ENCODE results near the gene XYLT2. TPM values are rescaled to one million over a fixed set of nuclear protein-coding genes. Genes with fewer than 3 reads are reported as not detected.

The XYLT2 gene
- polyA plus RNA-seq, 2 of the 4 experiments (the other 2 are of a cell fraction) = 9.7 to 15.8 TPM

- TF ChIP-seq REST (IDR thresholded peaks at IDR 0.05) = no peak
- TF ChIP-seq KDM5A (IDR thresholded peaks at IDR 0.05) = no peak
- TF ChIP-seq RFX5 (IDR thresholded peaks at IDR 0.05) = no peak
- TF ChIP-seq CEBPB (IDR thresholded peaks at IDR 0.05) = no peak
- no peak for TF ChIP-seq RCOR1 (IDR thresholded peaks at IDR 0.05; ENCODE audit: low read depth, low read length)
- TF ChIP-seq MAZ (IDR thresholded peaks at IDR 0.05; ENCODE audit: borderline replicate concordance, low read depth, low read length) = no peak
- TF ChIP-seq MYC (IDR thresholded peaks at IDR 0.05; ENCODE audit: borderline replicate concordance, low read length) = no peak
- TF ChIP-seq HOXB13 (CRISPR knock-in tag; IDR thresholded peaks at IDR 0.05; ENCODE audit: low read depth) = no peak
Observed at GRCh38 chr17:50349243-50349600, 3.3 kb downstream of the XYLT2 start (continued).

GRCh38 chr17:50350733-50351132, 4.8 kb downstream of the XYLT2 start:
- no peak for FAIRE-seq

GRCh38 chr17:50352072-50352692, 6.3 kb downstream of the XYLT2 start:
- FAIRE-seq (no peak), ATAC-seq (peak; percentile 2; a peak in 3 of 6 replicates), DNase-seq (ENCODE audit: low read depth in 1 of 2, low spot score in 1 of 2) (no peak)
- Histone ChIP-seq H3K4me1 (peaks cover 17% of the 10 kb centered on the region), H3K4me3 (no peak overlapping the region), H3K27ac (no peak overlapping the region), H3K9me3 (no peaks in the 10 kb centered on the region), H3K4me2 (no peak overlapping the region)
- TF ChIP-seq CHD2 (IDR thresholded peaks at IDR 0.05; ENCODE audit: low read length, partially characterized antibody) (no peak), ZSCAN20 (CRISPR knock-in tag; IDR thresholded peaks at IDR 0.05) (no peak), RCOR1 (IDR thresholded peaks at IDR 0.05; ENCODE audit: low read depth, low read length) (no peak), ZNF302 (CRISPR knock-in tag; IDR thresholded peaks at IDR 0.05) (no peak), CBX8 (IDR thresholded peaks at IDR 0.05) (no peak)
- WGBS (ENCODE audit: missing lambda C conversion rate) = 95% methylated on average over 6 of the region's 6 CpGs
- POLR2A ChIA-PET = interaction anchor here (0.7 kb wide), 1 partner anchor 10 kb away, joined by 3 read pairs; no protein-coding TSS in a partner anchor
- CTCF ChIA-PET = interaction anchor here (0.9 to 7.6 kb wide), 4 partner anchors 10 to 45 kb away, joined by 3 to 87 read pairs (median 5); partner anchors contain the start of gene LRRC59

More at GRCh38 chr17:50350733-50351132, 4.8 kb downstream of the XYLT2 start:
- CTCF ChIA-PET = interaction anchor here (0.9 to 7.6 kb wide), 2 partner anchors 11 to 181 kb away, joined by 3 to 87 read pairs; no protein-coding TSS in a partner anchor
- peaks cover 21% of the 10 kb centered on the region for H3K4me1 ChIP-seq
- H3K27ac ChIP-seq = no peak overlapping the region
- H3K9me3 ChIP-seq = no peaks in the 10 kb centered on the region
- no peak overlapping the region for H3K4me3 ChIP-seq
- WGBS (ENCODE audit: missing lambda C conversion rate) = 85% methylated on average over 2 of the region's 2 CpGs
- no peak for TF ChIP-seq KDM1A (IDR thresholded peaks at IDR 0.05; ENCODE audit: low read depth)
- no peak for TF ChIP-seq RFX5 (IDR thresholded peaks at IDR 0.05)
- TF ChIP-seq CEBPB (IDR thresholded peaks at IDR 0.05) = no peak
- no peak for TF ChIP-seq NFE2L2 (conservative IDR thresholded peaks at IDR 0.05; ENCODE audit: low read length)
- no peak for TF ChIP-seq ZNF302 (CRISPR knock-in tag; IDR thresholded peaks at IDR 0.05)
- TF ChIP-seq SREBF2 (IDR thresholded peaks at IDR 0.05) = no peak
- TF ChIP-seq JUN (IDR thresholded peaks at IDR 0.05) = no peak
- TF ChIP-seq KDM5A (IDR thresholded peaks at IDR 0.05) = no peak
- no peak for TF ChIP-seq FOXS1 (CRISPR knock-in tag; IDR thresholded peaks at IDR 0.05)
- no peak for TF ChIP-seq CBX2 (IDR thresholded peaks at IDR 0.05; ENCODE audit: borderline replicate concordance, low read depth)
- no peak for TF ChIP-seq POLR2A (IDR thresholded peaks at IDR 0.05; ENCODE audit: low read length)
- no peak for TF ChIP-seq POLR2AphosphoS2 (conservative IDR thresholded peaks at IDR 0.05; ENCODE audit: low read length)
- no peak for TF ChIP-seq USF2 (IDR thresholded peaks at IDR 0.05)
- no peak for TF ChIP-seq HEYL (CRISPR knock-in tag; IDR thresholded peaks at IDR 0.05)
- ATAC-seq = no peak
- POLR2A ChIA-PET = no interaction called here
- H3K4me2 ChIP-seq = no peak overlapping the region
- DNase-seq (ENCODE audit: low read depth in 1 of 2, low spot score in 1 of 2) = no peak
